HUES64 (cell line): ENCODE measurements around the gene SCFD2.
"Not testable (repeated sequence)": the region's sequence is repeated elsewhere in the genome, so short reads cannot be mapped to it uniquely, and the experiment has no call there.

Experiments used
- H3K27ac ChIP-seq: 2 replicates; pipeline ENCODE4 v1.7.0; 2013; ENCODE audit warnings: low read depth, low read length, inconsistent platforms
- H3K27me3 ChIP-seq: 2 replicates; pipeline ENCODE4 v1.6.1; 2013; ENCODE audit warnings: mild to moderate bottlenecking, low read length; ENCODE audit not compliant: insufficient read depth
- H3K36me3 ChIP-seq: 2 replicates; pipeline ENCODE4 v1.6.1; 2013; ENCODE audit warnings: mild to moderate bottlenecking, low read length; ENCODE audit not compliant: insufficient read depth
- H3K4me1 ChIP-seq: 2 replicates; pipeline ENCODE4 v1.6.1; 2013; ENCODE audit warnings: mild to moderate bottlenecking, low read length, moderate library complexity; ENCODE audit not compliant: insufficient read depth
- H3K4me3 ChIP-seq: 2 replicates; pipeline ENCODE4 v1.5.1; 2013; ENCODE audit warnings: mild to moderate bottlenecking, low read length, moderate library complexity
- H3K9ac ChIP-seq: 2 replicates; pipeline ENCODE4 v1.6.1; 2013; ENCODE audit warnings: mild to moderate bottlenecking, low read depth, low read length
- H3K9me3 ChIP-seq: 2 replicates; pipeline ENCODE4 v1.6.1; 2013; ENCODE audit warnings: low read depth, low read length; ENCODE audit not compliant: insufficient read depth
- WGBS: fragments of 150-250, 120-280 bp; methylation state at CpG from one replicate; pipeline ENCODE4 v1.1.7; 2013; ENCODE audit warnings: missing lambda C conversion rate; 5-methylcytosine and 5-hydroxymethylcytosine counted together

The SCFD2 gene

GRCh38 chr4:53161051-53161786, 204.6 kb downstream of the SCFD2 start:
- Histone ChIP-seq H3K9ac (no peak overlapping the region), H3K27ac (no peak overlapping the region), H3K36me3 (no peaks in the 10 kb centered on the region), H3K4me3 (no peak overlapping the region), H3K9me3 (no peaks in the 10 kb centered on the region), H3K4me1 (no peaks in the 10 kb centered on the region), H3K27me3 (no peaks in the 10 kb centered on the region)
- 90% methylated on average over 5 of the region's 5 CpGs for WGBS

GRCh38 chr4:53156896-53157295, 209.0 kb downstream of the SCFD2 start:
- H3K36me3 ChIP-seq: no peaks in the 10 kb centered on the region
- 90% methylated on average over 3 of the region's 3 CpGs for WGBS
- no peak overlapping the region for H3K27ac ChIP-seq
- peaks cover 4% of the 10 kb centered on the region; the same call in 1 of the 2 replicates for H3K9me3 ChIP-seq
- no peaks in the 10 kb centered on the region for H3K27me3 ChIP-seq
- no peaks in the 10 kb centered on the region for H3K4me1 ChIP-seq
- H3K9ac ChIP-seq: no peak overlapping the region
- H3K4me3 ChIP-seq: no peak overlapping the region

GRCh38 chr4:53152467-53152866, 213.4 kb downstream of the SCFD2 start:
- no peaks in the 10 kb centered on the region for H3K4me1 ChIP-seq
- no peak overlapping the region for H3K27ac ChIP-seq
- H3K27me3 ChIP-seq: no peaks in the 10 kb centered on the region
- no peak overlapping the region for H3K9ac ChIP-seq
- H3K36me3 ChIP-seq: no peaks in the 10 kb centered on the region
- peaks cover 4% of the 10 kb centered on the region; the same call in 1 of the 2 replicates for H3K9me3 ChIP-seq
- no peak overlapping the region for H3K4me3 ChIP-seq
- WGBS: 93% methylated on average over 2 of the region's 2 CpGs

GRCh38 chr4:53151489-53151788, 214.4 kb downstream of the SCFD2 start:
- WGBS: 86% methylated on average over 3 of the region's 3 CpGs
- H3K27me3 ChIP-seq: no peaks in the 10 kb centered on the region
- no peak overlapping the region for H3K9ac ChIP-seq
- no peak overlapping the region for H3K4me3 ChIP-seq
- no peaks in the 10 kb centered on the region for H3K4me1 ChIP-seq
- H3K36me3 ChIP-seq: no peaks in the 10 kb centered on the region
- no peak overlapping the region for H3K27ac ChIP-seq
- peaks cover 4% of the 10 kb centered on the region; the same call in 1 of the 2 replicates for H3K9me3 ChIP-seq

DNA sequence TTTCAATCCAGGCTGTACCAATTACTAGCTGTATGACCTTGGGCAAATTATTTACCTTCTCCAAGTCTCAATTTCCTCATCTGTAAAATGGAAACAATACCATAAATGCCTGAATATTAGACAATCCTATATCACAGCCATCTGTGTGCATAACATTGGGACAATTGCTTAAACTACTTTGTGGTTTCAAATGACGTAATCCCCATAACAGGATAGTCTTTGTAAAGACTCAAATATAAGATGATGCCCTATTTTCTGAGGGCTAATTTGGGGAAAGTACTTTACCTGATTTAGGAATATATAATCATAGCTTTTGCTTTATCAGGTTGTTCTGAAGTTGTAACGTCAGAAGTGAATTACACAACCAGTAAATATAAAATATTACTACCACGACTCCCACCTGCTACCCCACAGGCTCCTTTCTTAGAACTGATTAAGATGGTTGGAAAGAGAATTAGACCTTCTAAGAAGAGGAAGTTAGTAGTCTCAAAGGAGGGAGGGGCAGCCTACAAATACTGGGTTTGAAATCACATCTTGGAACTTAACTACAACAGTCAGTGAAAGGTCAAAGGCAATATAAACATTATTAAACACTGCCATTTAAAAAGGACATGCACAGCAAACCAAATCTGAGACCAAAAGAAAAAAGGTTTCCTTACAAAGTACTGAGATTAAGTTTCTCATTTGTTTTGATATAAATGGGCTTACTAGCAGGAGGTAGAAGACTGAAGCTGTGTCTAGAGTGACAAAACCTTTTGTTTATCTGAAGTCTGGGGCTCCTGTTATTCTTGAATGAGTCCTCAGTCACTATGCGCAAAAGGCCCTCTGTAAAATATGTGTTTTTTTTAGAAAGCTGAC, 215.0 kb downstream of the SCFD2 start:
- H3K9me3 ChIP-seq: peaks cover 4% of the 10 kb centered on the region; the same call in 1 of the 2 replicates
- no peaks in the 10 kb centered on the region for H3K27me3 ChIP-seq
- no peak overlapping the region for H3K4me3 ChIP-seq
- H3K4me1 ChIP-seq: no peaks in the 10 kb centered on the region
- no peak overlapping the region for H3K27ac ChIP-seq
- WGBS: 84% methylated on average over 2 of the region's 4 CpGs
- H3K36me3 ChIP-seq: no peaks in the 10 kb centered on the region
- H3K9ac ChIP-seq: no peak overlapping the region

DNA sequence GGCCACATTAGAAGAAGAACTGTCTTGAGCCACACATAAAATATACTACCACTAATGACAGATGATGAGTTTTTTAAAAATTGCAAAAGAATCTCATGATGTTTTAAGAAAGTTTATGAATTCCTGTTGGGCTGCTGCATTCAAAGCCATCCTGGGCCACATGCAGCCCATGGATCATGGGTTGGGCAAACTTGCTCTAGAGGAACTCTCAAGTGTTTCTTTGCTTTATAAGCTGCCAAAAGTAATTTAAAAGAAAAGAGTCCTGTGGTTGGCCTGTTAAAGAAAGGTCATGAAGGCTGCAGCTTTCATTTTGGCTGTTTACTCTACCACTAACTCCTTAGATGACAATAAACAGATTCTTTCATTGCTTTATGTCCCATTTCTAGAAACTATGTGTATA, 218.2 kb downstream of the SCFD2 start:
- Histone ChIP-seq H3K9ac (no peak overlapping the region), H3K9me3 (no peaks in the 10 kb centered on the region), H3K4me1 (no peaks in the 10 kb centered on the region), H3K4me3 (no peak overlapping the region), H3K27ac (no peak overlapping the region), H3K36me3 (no peaks in the 10 kb centered on the region; the same call in 1 of the 2 replicates), H3K27me3 (no peaks in the 10 kb centered on the region)

GRCh38 chr4:53147197-53147596, 218.7 kb downstream of the SCFD2 start:
- no peak overlapping the region for H3K9ac ChIP-seq
- no peak overlapping the region for H3K4me3 ChIP-seq
- no peaks in the 10 kb centered on the region for H3K4me1 ChIP-seq
- H3K9me3 ChIP-seq: no peaks in the 10 kb centered on the region
- H3K27me3 ChIP-seq: no peaks in the 10 kb centered on the region
- H3K36me3 ChIP-seq: no peaks in the 10 kb centered on the region; the same call in 1 of the 2 replicates
- 98% methylated on average over 3 of the region's 4 CpGs for WGBS
- H3K27ac ChIP-seq: no peak overlapping the region

GRCh38 chr4:53141308-53141707, 224.6 kb downstream of the SCFD2 start:
- Histone ChIP-seq H3K27me3 (no peaks in the 10 kb centered on the region), H3K9me3 (0 out of 2 replicates have a peak, but pooled peaks cover 5% of the 10 kb centered on the region), H3K27ac (no peak overlapping the region), H3K4me1 (no peaks in the 10 kb centered on the region), H3K36me3 (no peaks in the 10 kb centered on the region; the same call in 1 of the 2 replicates), H3K9ac (no peak overlapping the region), H3K4me3 (no peak overlapping the region)
- 95% methylated on average over 2 of the region's 2 CpGs for WGBS

DNA sequence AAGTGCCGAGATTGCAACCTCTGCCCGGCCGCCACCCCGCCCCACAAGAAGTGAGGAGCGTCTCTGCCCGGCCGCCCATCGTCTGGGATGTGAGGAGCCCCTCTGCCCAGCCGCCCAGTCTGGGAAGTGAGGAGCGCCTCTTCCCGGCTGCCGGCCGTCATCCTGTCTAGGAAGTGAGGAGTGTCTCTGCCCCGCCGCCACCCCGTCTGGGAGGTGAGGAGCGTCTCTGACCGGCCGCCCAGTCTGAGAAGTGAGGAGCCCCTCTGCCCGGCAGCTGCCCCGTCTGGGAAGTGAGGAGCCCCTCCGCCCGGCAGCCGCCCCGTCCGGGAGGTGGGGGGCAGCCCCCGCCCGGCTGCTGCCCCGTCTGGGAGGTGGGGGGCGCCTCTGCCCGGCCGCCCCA, 226.6 kb downstream of the SCFD2 start:
- H3K9me3 ChIP-seq, H3K4me1 ChIP-seq, H3K36me3 ChIP-seq, H3K9ac ChIP-seq, H3K27me3 ChIP-seq, H3K4me3 ChIP-seq, H3K27ac ChIP-seq: not testable (repeated sequence)
- 95% methylated on average over 32 of the region's 32 CpGs for WGBS

DNA sequence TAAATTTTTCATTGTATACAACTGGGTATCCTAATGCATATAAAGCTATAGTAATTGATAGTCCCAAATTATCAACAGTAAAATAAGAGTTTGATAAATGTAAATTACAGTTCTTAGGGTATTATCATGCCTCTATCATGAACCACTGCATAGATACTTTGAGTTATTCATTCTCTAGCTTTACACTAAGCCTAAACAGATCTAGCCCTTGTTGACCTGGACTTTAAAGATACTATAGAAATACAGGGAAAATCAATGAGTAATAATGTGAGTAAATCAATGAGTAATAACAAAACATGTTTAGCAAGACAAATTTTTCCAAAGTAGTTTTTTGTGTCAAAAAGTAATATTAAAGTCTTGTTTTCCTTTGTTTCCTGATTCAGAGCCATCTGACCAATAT, 228.4 kb downstream of the SCFD2 start:
- H3K36me3 ChIP-seq: no peaks in the 10 kb centered on the region
- no peak overlapping the region for H3K27ac ChIP-seq
- H3K27me3 ChIP-seq: no peaks in the 10 kb centered on the region
- H3K4me1 ChIP-seq: no peaks in the 10 kb centered on the region
- H3K9ac ChIP-seq: no peak overlapping the region
- 0 out of 2 replicates have a peak, but pooled peaks cover 5% of the 10 kb centered on the region for H3K9me3 ChIP-seq
- H3K4me3 ChIP-seq: no peak overlapping the region

DNA sequence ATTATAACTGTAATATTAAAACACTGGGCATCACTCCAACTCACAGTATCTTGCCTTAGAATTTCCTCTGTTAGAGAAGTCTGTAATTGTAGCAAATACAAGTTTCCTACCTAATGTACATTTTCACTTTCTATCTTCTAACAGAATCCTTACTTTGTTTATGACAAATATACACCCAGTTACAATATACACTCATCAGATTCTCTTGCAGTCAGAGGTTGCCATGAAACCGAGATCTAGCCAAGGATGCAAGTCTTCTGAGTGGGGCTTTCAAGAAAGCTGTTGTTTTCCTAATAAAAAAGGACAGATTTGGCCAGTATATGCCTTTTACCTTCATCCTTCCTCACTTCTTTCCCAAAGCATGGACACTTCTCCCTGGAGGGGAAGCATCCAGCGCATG, 228.9 kb downstream of the SCFD2 start:
- Histone ChIP-seq H3K36me3 (no peaks in the 10 kb centered on the region), H3K9me3 (0 out of 2 replicates have a peak, but pooled peaks cover 5% of the 10 kb centered on the region), H3K27ac (no peak overlapping the region), H3K4me1 (no peaks in the 10 kb centered on the region), H3K4me3 (no peak overlapping the region), H3K27me3 (no peaks in the 10 kb centered on the region), H3K9ac (no peak overlapping the region)
- 92% methylated on average over 2 of the region's 2 CpGs for WGBS
